Inferior parietal cortex (tissue), 1 donor: ENCODE results near the gene PRPF4.

Experiments used
- DNase-seq: peaks from one replicate; pipeline ENCODE4 v3.0.0-alpha.2; 2016; ENCODE audit errors: extremely low spot score

PRPF4 gene

DNA sequence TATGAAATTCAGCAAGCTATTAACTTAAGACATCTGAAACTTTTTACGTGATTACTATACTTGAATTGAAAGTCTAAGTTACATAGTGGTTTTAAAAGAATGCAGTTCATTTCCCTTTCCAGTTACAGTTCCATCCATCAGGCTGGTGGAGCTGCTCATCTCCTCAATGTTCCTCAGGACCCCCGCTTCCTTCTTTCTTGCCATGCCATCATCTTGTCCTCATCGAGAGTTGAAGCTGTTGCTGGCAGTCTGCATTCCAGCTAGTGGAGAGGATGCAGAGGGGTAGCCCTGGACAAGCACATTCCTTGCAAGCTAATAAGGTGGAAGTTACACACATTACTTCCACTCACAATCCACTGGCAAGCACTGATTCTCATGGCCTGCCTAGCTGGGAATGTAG is 36.5 kb downstream of the PRPF4 start:
- DNase-seq, result no peak

DNA sequence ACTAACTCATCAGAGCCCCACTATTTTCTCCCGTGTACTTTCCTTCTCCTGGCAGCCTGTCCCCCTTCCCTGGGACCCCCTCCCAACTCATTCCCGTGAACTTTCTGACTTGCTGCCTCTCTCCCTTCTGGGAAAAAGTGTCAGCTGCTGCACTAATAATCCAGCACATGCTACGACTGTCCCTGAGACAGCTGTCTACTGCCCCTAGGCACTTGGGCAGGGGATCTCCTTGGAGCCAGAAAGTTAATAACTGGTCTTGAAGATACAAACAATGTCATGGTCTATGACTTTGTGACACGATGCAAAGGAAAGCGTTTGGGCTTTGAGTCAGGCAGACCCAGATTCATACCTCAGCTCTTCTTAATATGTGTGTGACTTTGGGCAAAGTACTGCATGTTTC is 37.8 kb downstream of the PRPF4 start:
- no peak for DNase-seq

DNA sequence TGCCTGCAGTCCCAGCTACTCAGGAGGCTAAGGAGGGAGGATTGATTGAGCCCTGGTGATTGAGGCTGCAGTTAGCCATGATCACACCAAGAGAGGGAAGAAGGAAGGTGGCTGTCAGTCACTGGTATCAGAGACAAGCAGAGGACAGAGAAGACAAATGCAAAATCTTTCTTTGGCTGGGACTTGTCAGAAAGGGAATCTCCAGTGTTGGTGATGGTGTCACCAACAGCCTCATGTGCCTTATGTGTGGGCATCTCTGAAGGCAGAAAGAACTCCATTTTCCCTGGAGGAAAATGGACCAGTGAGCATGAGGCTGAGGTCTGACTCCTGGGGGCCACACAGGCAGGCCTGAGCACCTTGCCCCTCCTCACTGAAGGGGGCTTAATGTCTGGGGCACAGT is 39.8 kb downstream of the PRPF4 start:
- no peak for DNase-seq

DNA sequence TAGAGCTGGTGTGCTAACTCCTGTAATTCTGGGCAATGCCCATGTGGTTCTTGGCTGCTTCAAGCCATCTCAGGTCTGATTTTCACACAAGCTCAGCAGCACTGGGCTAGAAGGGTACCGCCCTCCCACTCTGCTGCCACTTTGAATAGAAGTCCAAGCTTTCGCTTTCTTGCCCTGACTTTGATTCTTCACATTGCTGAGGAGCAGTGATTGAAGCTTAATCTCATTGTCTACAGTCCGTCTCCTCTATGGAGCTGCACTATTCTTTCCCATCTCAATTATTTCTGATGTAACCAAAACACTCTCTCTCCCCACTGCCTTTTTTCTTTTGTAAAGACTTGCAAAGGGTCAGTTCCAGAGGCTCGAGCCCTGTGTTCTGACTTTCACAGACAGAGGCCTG is 40.6 kb downstream of the PRPF4 start:
- DNase-seq, result no peak

DNA sequence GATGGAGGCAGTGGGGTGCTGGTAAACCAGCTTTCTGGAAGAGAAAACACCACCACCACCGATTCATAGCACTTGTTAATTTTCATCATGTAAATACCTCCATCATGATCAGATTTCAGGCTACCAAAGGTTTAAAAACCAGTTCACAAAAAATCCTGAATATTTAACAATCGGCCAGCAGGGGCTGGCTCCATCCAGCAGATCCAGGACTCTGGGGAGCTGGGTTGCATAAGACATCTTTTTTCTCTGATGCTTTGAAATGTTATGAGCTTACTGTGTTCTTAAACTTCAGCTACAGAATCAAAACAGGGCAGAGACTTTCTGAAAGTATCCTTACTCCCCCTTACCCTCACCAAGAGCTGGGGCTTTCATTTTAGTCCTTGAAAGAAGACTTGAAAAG is 42.3 kb downstream of the PRPF4 start:
- DNase-seq, result no peak

DNA sequence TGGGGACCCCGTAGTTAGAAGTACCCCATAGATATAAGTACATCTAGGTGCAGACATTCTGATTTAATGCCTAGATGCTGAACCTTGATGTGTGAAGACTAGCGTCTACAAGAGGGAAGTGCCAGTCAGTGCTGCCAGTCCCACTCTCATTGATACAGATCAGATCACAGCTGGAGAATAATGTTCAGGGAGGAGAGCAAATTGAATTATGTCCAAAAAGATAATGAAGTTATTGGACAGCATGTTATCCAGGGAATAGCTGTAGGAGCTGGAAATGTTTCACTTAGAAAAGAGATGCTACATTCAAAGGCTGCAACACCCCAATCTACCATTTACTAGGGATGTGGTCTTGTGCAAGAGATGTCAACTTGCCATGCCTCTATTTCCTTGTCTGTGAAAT is 43.6 kb downstream of the PRPF4 start:
- DNase-seq, result no peak

DNA sequence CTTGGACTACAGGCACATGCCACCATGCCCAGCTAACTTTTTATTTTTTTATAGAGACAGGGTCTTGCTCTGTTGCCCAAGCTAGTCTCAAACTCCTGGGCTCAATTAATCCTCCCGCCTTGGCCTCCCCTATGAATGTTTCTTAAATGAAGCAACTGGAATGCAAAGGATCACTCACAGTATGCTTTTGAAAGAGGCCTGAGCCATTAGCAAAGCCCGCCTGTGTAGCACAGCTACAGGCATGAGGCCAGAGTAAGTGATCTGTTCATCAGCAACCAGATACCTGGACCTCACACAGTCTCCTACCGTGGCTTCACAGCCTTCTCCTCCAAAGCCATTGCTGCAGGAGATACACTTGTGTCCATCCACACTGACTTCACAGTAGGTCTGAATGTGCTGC is 44.6 kb downstream of the PRPF4 start:
- DNase-seq, result no peak

DNA sequence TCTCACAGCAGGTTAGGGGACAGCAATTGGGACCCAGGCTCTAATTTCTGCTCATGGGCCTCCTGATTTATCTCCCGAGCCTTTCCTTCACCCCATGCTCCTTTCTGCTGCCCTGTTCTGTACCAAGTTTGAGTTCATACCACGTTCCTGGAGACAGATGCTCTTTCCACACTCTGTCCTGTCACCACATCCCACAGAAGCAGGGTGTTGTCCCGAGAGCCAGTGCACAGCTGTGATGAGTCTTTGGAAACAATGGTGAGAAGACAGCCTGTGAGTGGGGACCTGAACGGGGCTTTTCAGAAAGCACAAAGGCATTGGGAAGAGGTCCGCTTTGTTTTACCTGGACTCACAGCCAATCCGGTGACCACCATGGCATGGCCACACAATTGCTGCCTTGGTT is 47.2 kb downstream of the PRPF4 start:
- DNase-seq, result no peak

DNA sequence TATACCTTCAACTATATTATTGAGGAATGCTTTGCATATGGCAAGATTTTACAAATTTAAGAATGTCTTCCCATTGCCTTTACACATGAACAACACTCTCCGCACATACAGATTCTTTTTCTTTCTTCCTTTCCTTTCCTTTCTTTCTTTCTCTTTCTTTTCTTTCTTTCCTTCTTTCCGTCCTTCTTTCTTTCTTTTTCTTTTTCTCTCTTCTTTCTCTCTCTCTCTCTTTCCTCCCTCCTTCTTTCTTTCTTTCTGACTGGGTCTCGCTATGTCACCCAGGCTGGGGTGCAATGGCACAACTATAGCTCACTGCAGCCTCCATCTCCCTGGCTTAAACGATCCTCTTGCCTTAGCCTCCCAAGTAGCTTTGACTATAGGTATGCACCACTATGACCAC is 50.8 kb downstream of the PRPF4 start:
- DNase-seq, result no peak

DNA sequence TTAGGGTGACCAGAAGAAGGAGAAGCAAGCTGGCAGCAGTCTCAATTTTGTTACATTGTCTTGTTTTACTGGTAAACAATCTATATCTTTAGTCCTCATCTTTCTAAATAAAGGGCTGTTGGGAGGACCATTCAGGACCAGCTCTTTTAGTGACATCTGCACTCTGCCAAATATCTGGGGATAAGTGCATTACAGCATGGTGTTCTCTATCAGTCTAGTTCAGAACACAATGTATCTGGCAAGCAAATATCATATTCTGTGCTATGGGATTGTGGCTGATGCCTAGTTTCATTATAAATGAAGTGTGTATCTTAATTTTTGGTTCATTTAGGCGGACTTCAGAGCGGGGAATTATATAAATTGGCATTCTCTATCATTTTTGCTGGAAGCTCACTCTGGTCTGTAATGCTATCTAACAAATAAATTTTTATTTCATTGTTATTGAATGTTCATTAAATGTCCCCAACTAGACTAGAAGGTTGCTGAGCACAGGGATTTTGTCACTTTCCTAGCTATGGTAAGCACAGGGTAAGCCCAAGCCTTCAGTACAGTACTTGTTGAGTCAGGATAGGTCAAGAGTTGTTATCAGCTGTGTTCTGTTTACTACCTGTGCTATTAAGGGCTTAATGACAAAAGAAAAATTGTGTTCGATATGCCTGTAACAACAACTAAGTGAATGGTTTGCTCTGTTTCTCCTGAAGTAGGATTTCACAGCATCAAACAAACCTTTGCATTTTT is 52.8 kb downstream of the PRPF4 start:
- DNase-seq, result no peak

DNA sequence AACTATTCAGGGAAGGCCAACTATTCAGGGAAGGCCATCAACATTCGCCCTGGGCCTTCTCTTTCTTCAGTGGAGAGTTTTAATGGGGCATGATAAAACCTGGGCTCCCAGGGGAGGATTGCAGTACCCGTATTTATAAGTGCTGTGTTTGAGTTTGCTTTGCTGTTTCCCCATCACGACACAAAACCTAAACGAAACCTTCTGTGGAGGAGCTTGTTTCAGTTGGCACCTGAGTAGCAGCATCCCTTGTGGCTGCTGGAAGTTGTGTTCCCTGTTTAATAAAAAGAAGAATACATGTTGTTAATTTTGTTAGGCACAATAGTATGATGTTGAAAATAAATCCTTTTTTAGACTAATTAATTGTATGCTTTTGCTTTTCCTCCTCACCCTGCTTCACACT is 56.3 kb downstream of the PRPF4 start:
- no peak for DNase-seq

DNA sequence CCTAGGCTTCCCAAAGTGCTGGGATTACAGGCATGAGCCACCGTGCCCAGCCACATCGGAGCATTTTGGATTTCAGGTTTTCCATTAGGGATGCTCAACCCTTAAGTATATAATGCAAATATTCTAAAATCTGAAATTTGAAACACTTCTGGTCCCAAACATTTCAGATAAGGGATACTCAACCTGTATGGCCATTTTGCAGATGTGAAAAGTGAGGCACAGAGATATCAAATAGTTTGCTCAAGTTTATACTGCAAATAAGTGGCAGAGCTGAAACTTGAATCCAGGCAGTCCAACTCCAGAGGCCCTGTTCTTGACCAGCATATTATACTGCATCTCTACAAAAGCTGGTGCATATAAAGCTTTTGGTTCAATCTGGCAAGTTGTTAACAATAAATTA is 62.3 kb downstream of the PRPF4 start:
- DNase-seq, result no peak

DNA sequence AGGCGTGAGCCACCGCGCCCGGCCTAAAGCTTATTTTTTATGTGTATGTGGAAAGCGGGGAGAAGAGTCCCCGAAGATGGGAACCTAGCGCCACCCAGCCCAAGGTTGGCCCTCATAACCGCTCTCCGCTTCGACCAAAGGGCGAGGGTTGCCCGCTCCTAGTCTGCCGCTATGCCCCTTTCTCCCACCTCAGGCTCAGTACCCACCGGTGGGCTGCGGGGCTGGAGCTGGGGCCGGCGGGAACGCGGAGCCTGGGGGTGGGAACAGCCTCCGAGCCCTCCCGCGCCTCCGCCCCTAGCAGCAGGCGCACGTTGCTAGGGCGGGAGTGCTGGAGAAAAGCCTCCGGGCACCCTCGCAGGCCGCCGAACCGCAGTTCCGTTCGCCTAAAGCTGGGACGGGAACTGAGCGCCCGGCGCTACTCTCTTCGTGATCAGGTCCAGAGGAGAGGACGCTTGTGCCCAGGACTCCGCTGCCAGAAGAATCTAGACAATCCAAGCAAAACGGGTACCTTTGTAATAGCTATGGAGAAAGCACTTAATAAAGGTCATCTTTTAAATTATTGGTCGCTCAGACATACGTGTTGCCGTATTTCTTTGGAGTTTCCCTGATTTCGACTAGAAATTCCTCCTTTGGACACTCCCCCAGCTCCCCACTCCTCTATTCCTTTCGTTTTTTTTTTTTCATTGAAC is 64.7 kb downstream of the PRPF4 start, which contains the start of gene WDR31:
TSS of gene WDR31 (minus strand) at position 265 of the 689 bp plus-strand sequence. CDS start 8,253 bp downstream, outside the sequence.
- peak; percentile 85 for DNase-seq

DNA sequence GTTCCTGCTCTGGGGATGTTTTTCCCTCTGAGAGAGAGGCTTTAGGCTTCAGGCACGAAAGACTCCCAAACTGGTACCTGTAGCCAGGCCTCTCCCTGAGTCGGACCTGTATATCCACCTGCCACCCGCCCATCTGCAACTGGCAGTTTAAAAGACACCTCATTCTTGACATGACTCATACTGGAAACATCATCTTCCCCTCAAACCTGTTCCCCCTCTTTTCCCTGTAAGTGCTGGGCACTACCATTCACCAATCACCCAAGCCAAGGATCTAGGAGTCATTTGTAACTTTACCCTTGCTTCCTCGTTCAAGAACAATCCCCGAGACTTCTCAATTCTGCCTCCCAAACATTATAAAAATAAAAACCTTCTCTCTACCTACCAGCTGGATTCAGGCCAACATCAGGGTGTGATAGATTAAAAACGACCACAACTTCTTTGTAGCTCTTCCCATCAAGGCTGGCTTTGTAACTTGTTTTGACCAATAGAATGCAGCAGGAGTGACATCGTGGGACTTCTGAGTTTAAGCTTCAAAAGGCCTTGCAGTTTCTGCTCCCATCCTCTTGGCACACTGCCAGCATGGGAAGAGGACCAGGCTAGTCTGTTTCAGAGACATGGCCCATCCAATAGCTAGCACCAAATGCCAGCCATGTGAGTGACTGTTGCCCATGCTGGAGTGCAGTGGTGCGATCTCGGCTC is 66.4 kb downstream of the PRPF4 start:
- no peak for DNase-seq
